Stimulated activated CD8-positive, alpha-beta memory T cell treated with anti-CD3 and anti-CD28 coated beads, Interleukin-12 subunit alpha, Interleukin-12 subunit beta, amount 100 ng/mL, for 24 hours (primary cell): Measurements from ENCODE around the gene MYOM3.

Experiments
- DNase-seq: peaks from one replicate; pipeline ENCODE4 v3.0.0-alpha.2; 2020; ENCODE audit errors: extremely low read depth

MYOM3 gene

GRCh38 chr1:24096009-24096738 lies 15.8 kb downstream of the MYOM3 start:
- DNase-seq = no peak

GRCh38 chr1:24095140-24095859 lies 16.6 kb downstream of the MYOM3 start:
- no peak for DNase-seq

- DNase-seq = no peak
These were observed 17.4 kb downstream of the MYOM3 start for GRCh38 chr1:24094554-24094953.

GRCh38 chr1:24093732-24094131 lies 18.2 kb downstream of the MYOM3 start:
- DNase-seq = no peak

- DNase-seq = no peak
These were observed 19.0 kb downstream of the MYOM3 start for GRCh38 chr1:24092979-24093378.

- no peak for DNase-seq
These were observed 19.9 kb downstream of the MYOM3 start for GRCh38 chr1:24091971-24092482.

- no peak for DNase-seq
These were observed 21.2 kb downstream of the MYOM3 start for GRCh38 chr1:24090736-24091135.

- DNase-seq = no peak
These were observed 22.0 kb downstream of the MYOM3 start for GRCh38 chr1:24089743-24090555.

- no peak for DNase-seq
These were observed 22.8 kb downstream of the MYOM3 start for GRCh38 chr1:24089027-24089742.

GRCh38 chr1:24086466-24086865 lies 25.5 kb downstream of the MYOM3 start:
- DNase-seq = no peak

GRCh38 chr1:24085546-24085945 lies 26.4 kb downstream of the MYOM3 start:
- no peak for DNase-seq

- DNase-seq = no peak
These were observed 26.9 kb downstream of the MYOM3 start for GRCh38 chr1:24085007-24085406.

GRCh38 chr1:24084050-24084449 lies 27.9 kb downstream of the MYOM3 start:
- no peak for DNase-seq

GRCh38 chr1:24082372-24082771 lies 29.6 kb downstream of the MYOM3 start:
- no peak for DNase-seq

GRCh38 chr1:24081190-24081589 lies 30.7 kb downstream of the MYOM3 start:
- DNase-seq = no peak

- DNase-seq = no peak
These were observed 31.8 kb downstream of the MYOM3 start for GRCh38 chr1:24080131-24080530.

- no peak for DNase-seq
These were observed 34.5 kb downstream of the MYOM3 start for GRCh38 chr1:24077278-24077978.

GRCh38 chr1:24075946-24076345 lies 36.0 kb downstream of the MYOM3 start:
- DNase-seq = no peak

- DNase-seq = no peak
These were observed 36.4 kb downstream of the MYOM3 start for GRCh38 chr1:24075590-24075854.

GRCh38 chr1:24074817-24075589 lies 36.9 kb downstream of the MYOM3 start:
- DNase-seq = no peak

- no peak for DNase-seq
These were observed 37.7 kb downstream of the MYOM3 start for GRCh38 chr1:24074196-24074595.
